Spleen (tissue), 11 donors: ENCODE results near the gene REV3L. TPM values are rescaled to one million over a fixed set of nuclear protein-coding genes. Genes with fewer than 3 reads are reported as not detected.
"Not testable (repeated sequence)": the region's sequence is repeated elsewhere in the genome, so short reads cannot be mapped to it uniquely, and the experiment has no call there.

ENCODE experiments used
- DNase-seq: peaks from one replicate; pipeline ENCODE4 v3.0.0-alpha.2; 2020
- H3K27ac ChIP-seq, 8 donors: fragments of 200-600 bp; sonication (generic) in 7 of 8; 1 replicate in 4 of 8; 2 replicates in 4 of 8; pipeline versions ENCODE4 v1.5.0 to v1.8.0; 2016 to 2021; ENCODE audit warnings: inconsistent platforms in 4 of 8, mild to moderate bottlenecking in 4 of 8, moderate library complexity in 1 of 8
- H3K27me3 ChIP-seq, 7 donors: fragments of 200-600 bp; sonication (generic) in 6 of 7; replicated peaks in 1 of 7; 1 replicate in 4 of 7; 2 replicates in 3 of 7; pipeline versions ENCODE4 v1.5.0 to v1.8.0; 2016 to 2021; ENCODE audit warnings: inconsistent platforms in 3 of 7, mild to moderate bottlenecking in 1 of 7
- H3K36me3 ChIP-seq, 6 donors: fragments of 200-600 bp; sonication (generic) in 5 of 6; 1 replicate in 4 of 6; 2 replicates in 2 of 6; pipeline versions ENCODE4 v1.5.0 to v1.8.0; 2016 to 2021; ENCODE audit warnings: inconsistent platforms in 2 of 6
- H3K4me1 ChIP-seq, 6 donors: fragments of 200-600 bp; sonication (generic) in 5 of 6; 1 replicate in 3 of 6; 2 replicates in 3 of 6; pipeline versions ENCODE4 v1.5.0 to v1.8.0; 2016 to 2021; ENCODE audit warnings: inconsistent platforms in 3 of 6
- H3K4me3 ChIP-seq, 8 donors: fragments of 200-600 bp; sonication (generic) in 7 of 8; 1 replicate in 4 of 8; 2 replicates in 4 of 8; pipeline versions ENCODE4 v1.5.0 to v1.8.0; 2016 to 2021; ENCODE audit warnings: inconsistent platforms in 4 of 8, mild to moderate bottlenecking in 4 of 8, moderate library complexity in 2 of 8
- H3K9me3 ChIP-seq, 8 donors: fragments of 200-600 bp; sonication (generic) in 7 of 8; 1 replicate in 4 of 8; 2 replicates in 4 of 8; pipeline versions ENCODE4 v1.5.0 to v1.8.0; 2016 to 2021; ENCODE audit warnings: inconsistent platforms in 4 of 8
- CTCF ChIP-seq, 11 experiments: fragments of 200-600 bp in 7 of 11; fragments of 450-650 bp in 4 of 11; sonication (generic) in 4 of 11; IDR thresholded peaks in 8 of 11; conservative IDR thresholded peaks in 3 of 11; 1 replicate in 7 of 11; 2 replicates in 4 of 11; pipeline versions ENCODE4 v1.4.0 to v1.8.0; 2016 to 2021; ENCODE audit warnings: antibody characterized with exemption in 11 of 11, inconsistent platforms in 4 of 11, mild to moderate bottlenecking in 1 of 11
- POLR2A ChIP-seq, 3 donors: fragments of 450-650 bp; IDR thresholded peaks; one replicate each; pipeline ENCODE4 v1.5.1; 2017; ENCODE audit warnings: antibody characterized with exemption in 3 of 3, mild to moderate bottlenecking in 1 of 3
- POLR2AphosphoS5 ChIP-seq, 3 donors: sonication (generic); formaldehyde crosslinking; IDR thresholded peaks; one replicate each; pipeline ENCODE4 v1.5.1; 2017; ENCODE audit warnings: antibody characterized with exemption in 3 of 3
- WGBS, 5 donors: extraction: QIAGEN DNeasy Blood & Tissue Kit in 3 of 5; methylation state at CpG; one replicate each; pipeline versions ENCODE4 v1.1.5 to v1.1.7; 2013 to 2018; 5-methylcytosine and 5-hydroxymethylcytosine counted together
- intact Hi-C: fragments of 100-400 bp; cut with DNase I; formaldehyde crosslinking; loops from one replicate; pipeline ENCODE4 v1.15.0; 2023; ENCODE audit warnings: low total_unique reads
- polyA plus RNA-seq, 3 donors: library from polyadenylated mRNA; stranded (reverse); fragments of 200-250 nt; gene quantifications; one replicate each; pipeline ENCODE4 v1.2.1, GENCODE V29; 2013
- total RNA-seq, 7 donors: library from RNA; depleted of rRNA in 3 of 7; stranded (reverse); fragments of >200 nt in 3 of 7; fragmentation: NEBNext Ultra II Directional in 4 of 7; extraction: Animal tissue kit (Norgen Biotek cat#: 25700) in 4 of 7; gene quantifications; one replicate each; pipeline versions ENCODE4 v1.1.0 to v1.2.1, GENCODE V29; 2016 to 2021
- donor health status: healthy with polysubstance abuse.
- donor health status: DM: no; HTN: no; CAD: no; lungs with moderate emphysema.
- donor health status: DM: no; HTN: no; CAD: no.
- donor health status: Bipolar disorder and iron deficiency.
- donor health status: healthy.
- donor health status: DM: no; HTN: no; CAD: no.
- donor health status: DM: yes; HTN: yes; CAD: no.

Gene REV3L
- total and polyA plus RNA-seq, 10 donors, result 7.7 to 60.9 (median 29.8) TPM

GRCh38 chr6:111478749-111479148 is 4.3 kb downstream of the REV3L start:
- H3K4me3 ChIP-seq, result no peak overlapping the region
- H3K27ac ChIP-seq, result no peak overlapping the region
- no peaks in the 10 kb centered on the region for H3K27me3 ChIP-seq
- peaks cover 23 to 69% (median 40%) of the 10 kb centered on the region in 6 donors for H3K4me1 ChIP-seq
- no peak for DNase-seq
- H3K9me3 ChIP-seq, result no peaks in the 10 kb centered on the region
- intact Hi-C loops, result no loop called here
- WGBS, 5 donors, result 40 to 69% (median 44%) methylated on average over 1 of the region's 1 CpG
- no peaks in the 10 kb centered on the region for H3K36me3 ChIP-seq
- peak in 7 of 11 experiments; percentile 22 to 50 (median 33) for TF ChIP-seq CTCF (IDR thresholded peaks at IDR 0.05 in 8 of 11, conservative IDR thresholded peaks at IDR 0.05 in 3 of 11)
- TF ChIP-seq POLR2A (IDR thresholded peaks at IDR 0.05), result no peak

DNA sequence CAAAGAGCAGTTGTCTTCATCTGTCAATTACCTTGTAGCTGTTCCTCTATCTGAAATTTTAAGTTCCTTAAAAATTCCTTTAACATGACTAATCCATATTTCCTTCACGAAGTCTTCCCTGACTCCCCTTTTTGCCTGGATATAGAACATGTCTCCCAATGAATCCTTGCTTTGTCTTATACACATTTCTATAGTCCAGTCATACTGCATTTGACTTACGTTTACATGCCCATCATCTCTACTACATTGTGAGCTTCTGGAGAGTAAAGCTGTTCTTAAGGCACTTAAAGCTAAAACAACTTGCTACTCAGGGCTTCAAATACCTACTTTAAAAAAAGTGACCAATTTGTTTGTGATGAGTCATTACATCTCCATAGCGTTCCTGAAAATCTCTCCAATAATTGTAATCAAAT is 4.9 kb downstream of the REV3L start:
- H3K36me3 ChIP-seq, result no peaks in the 10 kb centered on the region
- DNase-seq, result no peak
- intact Hi-C loops, result no loop called here
- no peaks in the 10 kb centered on the region for H3K9me3 ChIP-seq
- no peak overlapping the region for H3K27ac ChIP-seq
- H3K4me1 ChIP-seq, result peaks cover 23 to 71% (median 40%) of the 10 kb centered on the region in 6 donors
- TF ChIP-seq CTCF (IDR thresholded peaks at IDR 0.05 in 8 of 11, conservative IDR thresholded peaks at IDR 0.05 in 3 of 11), result no peak
- no peak for TF ChIP-seq POLR2A (IDR thresholded peaks at IDR 0.05)
- TF ChIP-seq POLR2AphosphoS5 (IDR thresholded peaks at IDR 0.05), result no peak
- no peak overlapping the region for H3K4me3 ChIP-seq
- 34 to 42% (median 38%) methylated on average over 3 of the region's 3 CpGs for whole genome bisulfite sequencing, 5 donors
- no peaks in the 10 kb centered on the region for H3K27me3 ChIP-seq

- peaks cover 23 to 71% (median 40%) of the 10 kb centered on the region in 6 donors for H3K4me1 ChIP-seq
- H3K27ac ChIP-seq, result no peak overlapping the region
Observed at GRCh38 chr6:111477481-111477938, 5.5 kb downstream of the REV3L start.

DNA sequence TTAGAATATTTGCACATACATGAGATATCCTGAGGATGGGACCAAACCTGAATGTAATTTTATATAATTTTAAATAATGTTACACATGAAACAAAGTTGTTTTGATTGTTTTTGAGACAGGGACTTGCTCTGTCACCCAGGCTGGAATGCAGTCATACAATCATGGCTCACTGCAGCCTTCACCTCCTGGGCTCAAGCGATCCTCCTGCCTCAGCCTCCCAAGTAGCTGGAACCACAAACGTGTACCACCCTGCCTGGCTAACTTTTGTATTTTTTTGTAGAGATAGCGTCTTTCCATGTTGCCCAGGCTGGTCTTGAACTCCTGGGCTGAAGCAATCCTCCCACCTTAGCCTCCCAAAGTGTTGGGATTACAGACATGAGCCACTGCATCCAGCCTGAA is 7.0 kb downstream of the REV3L start:
- WGBS, 5 donors, result 93 to 97% (median 95%) methylated on average over 3 of the region's 3 CpGs
- H3K27ac ChIP-seq, H3K9me3 ChIP-seq, H3K4me3 ChIP-seq, H3K36me3 ChIP-seq, DNase-seq, intact Hi-C loops, H3K27me3 ChIP-seq: not testable (repeated sequence)
- peaks cover 16 to 61% (median 30%) of the 10 kb centered on the region in 6 donors for H3K4me1 ChIP-seq

More at GRCh38 chr6:111477481-111477938, 5.5 kb downstream of the REV3L start:
- TF ChIP-seq CTCF (IDR thresholded peaks at IDR 0.05 in 8 of 11, conservative IDR thresholded peaks at IDR 0.05 in 3 of 11) (no peak), POLR2AphosphoS5 (IDR thresholded peaks at IDR 0.05) (no peak), POLR2A (IDR thresholded peaks at IDR 0.05) (no peak)
- H3K27me3 ChIP-seq, result no peaks in the 10 kb centered on the region
- intact Hi-C loops, result no loop called here
- no peaks in the 10 kb centered on the region for H3K36me3 ChIP-seq
- no peaks in the 10 kb centered on the region for H3K9me3 ChIP-seq
- H3K4me3 ChIP-seq, result no peak overlapping the region
- no peak for DNase-seq
- 91 to 97% (median 93%) methylated on average over 1 of the region's 1 CpG for WGBS, 5 donors

DNA sequence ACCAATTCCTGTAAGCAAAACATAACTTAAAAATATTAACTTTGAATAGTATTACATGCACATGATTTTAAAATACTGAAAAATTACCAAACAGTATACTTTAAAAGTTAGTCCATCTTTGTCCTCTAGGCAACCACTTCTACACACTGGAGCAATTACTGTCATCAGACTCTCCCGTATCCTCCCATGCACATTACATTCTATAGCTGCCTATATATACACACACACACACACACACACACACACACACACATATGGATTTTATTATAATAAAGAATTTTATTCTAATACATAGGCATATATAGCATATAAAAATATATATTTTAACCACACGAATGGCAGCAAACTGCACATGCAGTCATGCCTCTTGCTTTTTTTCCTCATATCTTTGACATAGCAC is 8.2 kb downstream of the REV3L start:
- peaks cover 13 to 49% (median 22%) of the 10 kb centered on the region in 6 donors for H3K4me1 ChIP-seq
- H3K4me3 ChIP-seq, result no peak overlapping the region
- H3K27ac ChIP-seq, result no peak overlapping the region
- DNase-seq, result no peak
- TF ChIP-seq POLR2A (IDR thresholded peaks at IDR 0.05) (no peak), CTCF (IDR thresholded peaks at IDR 0.05 in 8 of 11, conservative IDR thresholded peaks at IDR 0.05 in 3 of 11) (no peak), POLR2AphosphoS5 (IDR thresholded peaks at IDR 0.05) (no peak)
- H3K27me3 ChIP-seq, result no peaks in the 10 kb centered on the region
- H3K9me3 ChIP-seq, result no peaks in the 10 kb centered on the region
- peaks cover 0 to 8% (median 0%) of the 10 kb centered on the region in 6 donors for H3K36me3 ChIP-seq
- intact Hi-C loops, result no loop called here
- 92 to 94% (median 93%) methylated on average over 2 of the region's 2 CpGs for WGBS, 5 donors
